Astrocyte (in vitro differentiated cells and primary cell): ENCODE data around the gene KCNK6. TPM values are rescaled to one million over a fixed set of nuclear protein-coding genes. Genes with fewer than 3 reads are reported as not detected.

Experiments
- DNase-seq: peaks from one replicate; pipeline ENCODE4 v3.0.0-alpha.2; 2010; ENCODE audit warnings: low read depth
- FAIRE-seq: peaks from 2 replicates; lab custom pipeline; 2011; peaks lifted over from hg19 to GRCh38; lab: Jason Lieb, UNC
- H2AFZ ChIP-seq: 2 replicates; pipeline ENCODE4 v1.6.0; 2012; ENCODE audit warnings: low read depth, low read length, inconsistent platforms
- H3K27ac ChIP-seq: 2 replicates; pipeline ENCODE4 v1.5.1; 2011; ENCODE audit warnings: low read depth, low read length, inconsistent platforms
- H3K27me3 ChIP-seq: 2 replicates; pipeline ENCODE4 v1.6.0; 2011; ENCODE audit warnings: low read length, inconsistent platforms; ENCODE audit not compliant: insufficient read depth
- H3K36me3 ChIP-seq: 2 replicates; pipeline ENCODE4 v1.5.1; 2011; ENCODE audit warnings: low read length, inconsistent platforms; ENCODE audit not compliant: insufficient read depth
- H3K4me1 ChIP-seq: 2 replicates; pipeline ENCODE4 v1.5.1; 2011; ENCODE audit warnings: low read length, inconsistent platforms; ENCODE audit not compliant: insufficient read depth
- H3K4me2 ChIP-seq: 2 replicates; pipeline ENCODE4 v1.6.0; 2012; ENCODE audit warnings: low read length, inconsistent platforms
- H3K4me3 ChIP-seq: 2 replicates; pipeline ENCODE4 v1.5.1; 2011; ENCODE audit warnings: low read depth, mild to moderate bottlenecking, low read length, inconsistent platforms; ENCODE audit not compliant: insufficient read depth
- H3K79me2 ChIP-seq: 2 replicates; pipeline ENCODE4 v1.6.0; 2012; ENCODE audit warnings: mild to moderate bottlenecking, low read length, inconsistent platforms; ENCODE audit not compliant: insufficient read depth
- H3K9ac ChIP-seq: 2 replicates; pipeline ENCODE4 v1.6.0; 2012; ENCODE audit warnings: mild to moderate bottlenecking, low read length, inconsistent platforms
- H3K9me3 ChIP-seq: 2 replicates; pipeline ENCODE4 v1.5.1; 2012; ENCODE audit warnings: low read depth, mild to moderate bottlenecking, low read length, inconsistent platforms; ENCODE audit not compliant: insufficient read depth
- H4K20me1 ChIP-seq: 2 replicates; pipeline ENCODE4 v1.6.0; 2012; ENCODE audit warnings: low read length, inconsistent platforms; ENCODE audit not compliant: insufficient read depth
- H3K27ac Mint-ChIP-seq: one replicate; pipeline ENCODE4 v1.8.0; 2021; ENCODE audit warnings: mild to moderate bottlenecking, mixed read lengths; ENCODE audit not compliant: unreplicated experiment
- H3K27me3 Mint-ChIP-seq: one replicate; pipeline ENCODE4 v1.8.0; 2021; ENCODE audit warnings: low read depth, mixed read lengths; ENCODE audit not compliant: unreplicated experiment
- H3K36me3 Mint-ChIP-seq: one replicate; pipeline ENCODE4 v1.8.0; 2021; ENCODE audit warnings: low read depth, mixed read lengths; ENCODE audit not compliant: unreplicated experiment
- H3K4me1 Mint-ChIP-seq: one replicate; pipeline ENCODE4 v1.8.0; 2021; ENCODE audit warnings: low read depth, mixed read lengths; ENCODE audit not compliant: unreplicated experiment
- H3K4me3 Mint-ChIP-seq: one replicate; pipeline ENCODE4 v1.8.0; 2021; ENCODE audit warnings: mild to moderate bottlenecking, moderate library complexity, mixed read lengths; ENCODE audit not compliant: unreplicated experiment
- H3K9me3 Mint-ChIP-seq: one replicate; pipeline ENCODE4 v1.8.0; 2021; ENCODE audit warnings: mild to moderate bottlenecking, mixed read lengths; ENCODE audit not compliant: unreplicated experiment
- CTCF ChIP-seq: IDR thresholded peaks from 2 replicates; pipeline ENCODE4 v1.5.1; 2011; ENCODE audit warnings: low read depth, mild to moderate bottlenecking, inconsistent platforms, low read length, moderate library complexity; ENCODE audit not compliant: insufficient read depth
- EZH2 ChIP-seq: IDR thresholded peaks from 2 replicates; pipeline ENCODE4 v1.6.1; 2012; ENCODE audit warnings: mild to moderate bottlenecking, low read length, inconsistent platforms; ENCODE audit not compliant: insufficient read depth
- total RNA-seq: library from RNA; stranded (reverse); gene quantifications from 2 replicates; pipeline ENCODE4 v1.2.1, GENCODE V29; 2021

KCNK6 gene
- total RNA-seq, 1 donor from 2014 or later, result 8.6 TPM

- no peak overlapping the region for H3K27ac ChIP-seq
- H3K27me3 ChIP-seq, result no peaks in the 10 kb centered on the region
- FAIRE-seq (no peak), DNase-seq (no peak)
- H2AFZ ChIP-seq, result no peak overlapping the region
- peaks cover 8% of the 10 kb centered on the region for H3K36me3 Mint-ChIP-seq
- no peaks in the 10 kb centered on the region for H3K9me3 Mint-ChIP-seq
- H3K4me1 Mint-ChIP-seq, result peaks cover 9% of the 10 kb centered on the region
- peaks cover 14% of the 10 kb centered on the region for H4K20me1 ChIP-seq
- TF ChIP-seq CTCF, result no peak
- no peak for TF ChIP-seq EZH2
- peaks cover 10% of the 10 kb centered on the region for H3K79me2 ChIP-seq
- H3K4me1 ChIP-seq, result peaks cover 6% of the 10 kb centered on the region
- no peak overlapping the region for H3K4me2 ChIP-seq
- no peaks in the 10 kb centered on the region for H3K27me3 Mint-ChIP-seq
- no peak overlapping the region for H3K4me3 ChIP-seq
- no peak overlapping the region for H3K9ac ChIP-seq
- H3K27ac Mint-ChIP-seq, result no peak overlapping the region
- H3K4me3 Mint-ChIP-seq, result no peak overlapping the region
- H3K9me3 ChIP-seq, result no peaks in the 10 kb centered on the region
- no peaks in the 10 kb centered on the region for H3K36me3 ChIP-seq
Observed at GRCh38 chr19:38306236-38306635, 13.4 kb upstream of the KCNK6 start.

- H3K4me2 ChIP-seq, result no peak overlapping the region
- H2AFZ ChIP-seq, result no peak overlapping the region
- no peaks in the 10 kb centered on the region for H3K9me3 Mint-ChIP-seq
- H3K4me3 ChIP-seq, result no peak overlapping the region
- peaks cover 8% of the 10 kb centered on the region for H3K36me3 Mint-ChIP-seq
- H3K27ac ChIP-seq, result no peak overlapping the region
- no peaks in the 10 kb centered on the region for H3K27me3 Mint-ChIP-seq
- H3K4me3 Mint-ChIP-seq, result no peak overlapping the region
- peaks cover 15% of the 10 kb centered on the region for H4K20me1 ChIP-seq
- FAIRE-seq (no peak), DNase-seq (no peak)
- H3K9me3 ChIP-seq, result no peaks in the 10 kb centered on the region
- peaks cover 9% of the 10 kb centered on the region for H3K4me1 Mint-ChIP-seq
- no peak overlapping the region for H3K9ac ChIP-seq
- peaks cover 6% of the 10 kb centered on the region for H3K4me1 ChIP-seq
- TF ChIP-seq CTCF, result no peak
- TF ChIP-seq EZH2, result no peak
- H3K27ac Mint-ChIP-seq, result no peak overlapping the region
- no peaks in the 10 kb centered on the region for H3K27me3 ChIP-seq
- H3K36me3 ChIP-seq, result no peaks in the 10 kb centered on the region
- H3K79me2 ChIP-seq, result peaks cover 15% of the 10 kb centered on the region
Observed at GRCh38 chr19:38307076-38307475, 12.6 kb upstream of the KCNK6 start.

GRCh38 chr19:38307597-38307996, 12.0 kb upstream of the KCNK6 start:
- Mint-ChIP-seq H3K27ac (no peak overlapping the region), H3K27me3 (no peaks in the 10 kb centered on the region), H3K9me3 (no peaks in the 10 kb centered on the region), H3K4me1 (peaks cover 8% of the 10 kb centered on the region), H3K36me3 (peaks cover 9% of the 10 kb centered on the region), H3K4me3 (no peak overlapping the region)
- H3K4me1 ChIP-seq, result peaks cover 6% of the 10 kb centered on the region
- no peak overlapping the region for H3K9ac ChIP-seq
- peaks cover 20% of the 10 kb centered on the region for H3K79me2 ChIP-seq
- no peak overlapping the region for H3K4me2 ChIP-seq
- no peak overlapping the region for H3K27ac ChIP-seq
- H3K36me3 ChIP-seq, result no peaks in the 10 kb centered on the region
- no peak overlapping the region for H3K4me3 ChIP-seq
- no peak overlapping the region for H2AFZ ChIP-seq
- no peaks in the 10 kb centered on the region for H3K9me3 ChIP-seq
- no peaks in the 10 kb centered on the region for H3K27me3 ChIP-seq
- DNase-seq, result no peak
- FAIRE-seq, result no peak
- peaks cover 20% of the 10 kb centered on the region for H4K20me1 ChIP-seq
- no peak for TF ChIP-seq CTCF
